Activated CD8-positive, alpha-beta memory T cell treated with anti-CD3 and anti-CD28 coated beads for 24 hours (primary cell): ENCODE results near the gene DONSON.
"Not testable (repeated sequence)": the region's sequence is repeated elsewhere in the genome, so short reads cannot be mapped to it uniquely, and the experiment has no call there.

ENCODE experiments used
- DNase-seq: peaks from one replicate; pipeline ENCODE4 v3.0.0-alpha.2; 2020

The DONSON gene

GRCh38 chr21:33588485-33589335 is at the start of gene DONSON:
DONSON (minus strand) TSS chr21:33588684; CDS start chr21:33588641, 43 bp downstream.
- DNase-seq = peak; percentile 97

- no peak for DNase-seq
Measured at GRCh38 chr21:33634254-33634653, 45.8 kb upstream of the DONSON start.

- DNase-seq = not testable (repeated sequence)
Measured at GRCh38 chr21:33626151-33626550, 37.7 kb upstream of the DONSON start.

GRCh38 chr21:33622253-33622652 is 33.8 kb upstream of the DONSON start:
- no peak for DNase-seq

GRCh38 chr21:33619726-33620125 is 31.2 kb upstream of the DONSON start:
- DNase-seq = no peak

DNA sequence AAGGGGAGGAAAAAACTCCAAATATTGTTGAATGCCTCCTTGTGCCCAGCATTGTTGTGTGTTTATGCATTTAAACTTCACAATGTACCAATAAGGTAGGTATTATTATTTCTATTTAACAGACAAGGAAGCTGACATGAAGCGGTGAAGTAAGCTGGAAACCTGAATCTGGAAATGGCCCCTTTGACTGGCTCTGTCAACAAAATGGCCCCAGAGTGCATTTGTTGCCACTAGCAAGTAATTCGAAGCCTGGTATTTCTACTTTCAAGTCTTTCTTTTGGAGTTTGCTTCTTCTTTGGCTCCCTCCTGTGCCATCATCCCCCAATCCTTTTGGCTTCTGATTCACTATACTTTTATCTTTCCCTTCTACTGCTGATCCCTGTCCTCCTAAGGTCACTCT is 29.9 kb upstream of the DONSON start:
- no peak for DNase-seq

- not testable (repeated sequence) for DNase-seq
Measured at GRCh38 chr21:33617565-33617964, 29.1 kb upstream of the DONSON start.

DNA sequence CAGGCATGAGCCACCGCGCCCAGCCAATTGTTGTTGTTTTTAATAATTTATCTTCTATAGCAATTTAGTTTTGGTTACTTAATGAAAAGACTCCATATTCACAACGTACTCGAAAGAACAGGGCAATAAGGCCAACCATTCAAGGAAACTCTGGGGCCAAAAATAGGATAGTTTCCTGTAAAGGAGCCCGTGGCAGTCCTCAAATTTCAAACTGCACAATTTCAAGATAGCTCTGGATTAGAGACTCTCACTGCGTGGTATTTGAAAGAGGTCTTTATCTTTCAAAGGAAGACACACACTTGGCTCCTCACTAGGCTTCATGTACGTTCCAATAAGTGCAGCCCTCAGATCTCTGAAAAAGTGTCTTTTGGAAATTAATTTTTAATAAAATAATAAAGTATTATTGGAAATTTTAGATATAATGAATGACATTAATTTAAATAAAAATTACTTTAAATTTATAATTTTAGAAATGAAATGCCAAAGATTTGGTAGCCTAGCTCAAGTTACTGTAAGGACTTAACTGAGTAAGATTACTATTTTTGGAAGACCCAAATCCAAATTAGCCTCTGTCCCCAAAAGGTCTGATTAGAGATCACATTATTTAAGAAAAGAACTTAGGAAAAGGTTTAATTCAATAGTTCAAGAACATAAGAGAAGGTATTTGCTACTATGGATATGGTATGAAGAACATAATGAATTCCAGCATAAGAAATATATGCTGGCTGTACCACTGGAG is 22.7 kb upstream of the DONSON start:
- DNase-seq = no peak

DNA sequence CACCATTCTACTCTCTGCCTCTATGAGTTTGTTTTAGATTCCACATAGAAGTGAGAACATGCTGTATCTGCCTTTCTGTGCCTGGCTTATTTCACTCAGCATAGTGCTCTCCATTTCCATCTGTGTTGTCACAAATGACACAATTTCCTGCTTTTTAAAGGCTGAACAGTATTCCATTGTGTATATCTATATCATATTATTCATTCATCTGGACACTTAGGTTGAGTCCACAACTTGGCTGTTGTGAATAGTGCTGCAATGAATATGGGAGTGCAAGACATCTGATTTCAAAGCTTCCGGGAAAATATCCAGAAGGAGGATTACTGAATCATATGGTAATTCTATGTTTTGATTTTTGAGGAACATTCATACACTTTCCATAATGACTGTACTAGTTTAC is 20.1 kb upstream of the DONSON start:
- DNase-seq = no peak

DNA sequence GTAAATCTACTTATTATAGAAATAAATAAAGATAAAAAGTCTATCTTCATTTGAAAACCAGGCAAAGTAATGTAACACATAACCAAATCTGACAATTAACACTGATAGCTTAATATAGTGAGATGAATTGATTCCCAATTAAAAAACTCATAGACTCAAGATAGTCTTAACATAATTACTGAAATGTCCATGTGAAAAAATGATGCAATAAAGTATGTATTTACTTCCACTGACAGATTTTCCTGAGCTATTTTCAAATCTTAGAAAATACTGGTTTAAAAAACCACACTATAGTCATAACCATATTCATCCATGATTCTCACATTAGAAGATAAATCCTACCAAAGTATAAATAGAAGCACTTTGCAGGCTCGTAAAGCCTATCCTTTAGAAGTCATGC is 9.6 kb upstream of the DONSON start:
- no peak for DNase-seq

- DNase-seq = no peak
Measured at GRCh38 chr21:33587792-33588484, 546 bp downstream of the DONSON start.

DNA sequence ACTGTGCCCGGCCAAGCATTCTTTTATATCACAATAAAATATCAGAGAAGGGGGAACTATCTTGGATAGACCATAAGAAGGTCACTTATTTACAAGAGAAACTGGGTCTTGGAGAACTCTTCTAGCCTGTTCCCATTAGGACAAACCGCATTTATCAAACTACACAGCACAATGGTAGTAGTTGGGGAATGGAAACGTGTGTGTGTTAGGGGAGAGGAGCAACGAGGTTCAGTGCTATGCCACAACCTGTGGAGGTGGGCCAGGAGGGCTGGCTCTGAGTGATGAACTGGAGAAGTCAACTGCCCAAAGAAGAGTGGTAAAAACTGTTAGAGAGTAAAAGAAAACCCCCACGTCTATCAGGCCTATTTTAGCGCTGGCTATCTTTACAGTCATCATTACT is 1.6 kb downstream of the DONSON start:
- no peak for DNase-seq

DNA sequence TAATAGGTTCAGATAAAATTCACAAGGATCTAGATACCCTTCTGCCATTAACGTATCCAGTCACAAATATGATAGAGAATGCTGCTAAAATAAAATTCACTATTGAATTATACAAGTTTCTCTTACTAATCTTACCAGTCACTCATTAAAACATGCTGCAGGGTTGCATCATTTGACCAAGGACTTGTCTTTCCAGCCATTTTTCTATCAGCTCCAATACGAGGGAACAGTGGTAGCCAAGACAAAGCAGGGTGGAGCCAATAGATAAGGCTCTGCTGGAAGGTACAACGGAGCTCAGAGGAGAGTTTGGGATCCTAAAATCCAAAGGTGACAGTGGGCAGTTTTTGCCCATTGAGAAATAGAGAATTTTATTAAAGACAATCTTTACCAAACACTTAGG is 4.0 kb downstream of the DONSON start:
- no peak for DNase-seq

- DNase-seq = no peak
Measured at GRCh38 chr21:33578959-33579542, 9.4 kb downstream of the DONSON start.

DNA sequence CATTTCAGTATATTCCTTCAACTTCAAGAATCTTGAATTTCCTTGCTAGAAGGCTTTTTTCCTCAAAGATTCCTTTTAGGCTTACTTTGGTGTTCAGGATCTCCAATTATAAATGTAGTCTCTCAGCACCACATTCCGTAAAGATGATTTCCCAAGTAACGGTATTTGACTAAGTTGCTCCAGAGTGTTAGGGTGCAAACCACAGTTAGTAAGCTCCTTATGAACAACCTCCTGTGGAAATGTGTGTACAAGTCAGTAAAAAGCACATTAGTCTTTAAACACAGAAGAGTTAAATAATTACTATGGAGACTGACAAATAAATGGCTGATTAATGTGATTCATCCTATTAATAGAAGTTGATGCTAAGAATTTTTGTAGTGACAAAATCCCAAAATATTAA is 10.3 kb downstream of the DONSON start:
- DNase-seq = no peak

DNA sequence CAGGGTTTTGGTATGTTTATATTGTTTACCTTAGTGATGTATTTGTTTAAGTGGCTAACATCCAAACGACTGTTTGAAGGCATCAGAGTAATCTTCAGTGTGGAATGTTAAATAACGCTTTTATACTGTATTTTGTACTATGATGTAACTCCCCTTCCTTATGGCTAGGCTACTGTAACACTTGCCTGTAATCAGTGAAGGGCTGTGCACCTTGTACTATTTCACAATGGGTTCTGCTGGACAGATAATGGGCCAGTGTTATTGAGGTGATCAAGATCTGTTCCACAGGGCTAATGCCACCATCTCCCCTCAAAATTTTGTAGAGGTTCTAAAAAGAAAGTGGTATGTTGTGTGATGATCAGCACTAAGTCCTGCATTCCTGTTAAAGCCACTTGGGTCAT is 11.7 kb downstream of the DONSON start:
- not testable (repeated sequence) for DNase-seq

- DNase-seq = no peak
Measured at GRCh38 chr21:33572350-33572749, 16.1 kb downstream of the DONSON start.

DNA sequence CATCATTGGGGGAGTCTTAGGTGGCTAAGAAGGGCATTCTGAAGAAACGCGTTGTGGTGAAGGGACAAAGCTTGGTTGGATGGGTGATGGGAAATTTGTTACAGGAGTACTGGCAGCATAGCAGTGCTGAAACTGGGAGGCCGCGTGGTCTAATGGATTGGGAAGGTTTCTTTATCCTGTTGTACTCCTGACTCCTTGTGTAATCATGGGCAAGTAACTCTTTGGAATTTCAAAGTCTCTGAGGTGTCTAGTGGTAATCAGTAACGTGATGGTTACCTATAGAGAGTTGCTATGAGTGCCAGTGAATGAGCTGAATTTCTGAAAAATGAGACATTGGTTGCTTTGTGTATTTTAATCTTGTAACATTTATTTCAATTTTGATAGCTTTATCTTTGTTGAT is 18.5 kb downstream of the DONSON start:
- DNase-seq = no peak

- no peak for DNase-seq
Measured at GRCh38 chr21:33568448-33568847, 20.0 kb downstream of the DONSON start.

GRCh38 chr21:33567914-33568313 is 20.6 kb downstream of the DONSON start:
- no peak for DNase-seq

- DNase-seq = no peak
Measured at GRCh38 chr21:33566514-33566913, 22.0 kb downstream of the DONSON start.

- no peak for DNase-seq
Measured at GRCh38 chr21:33562389-33562788, 26.1 kb downstream of the DONSON start.

- no peak for DNase-seq
Measured at GRCh38 chr21:33561373-33561772, 27.1 kb downstream of the DONSON start.
